SHP77 (cell line): ENCODE measurements around the gene CLC.
"Not testable (repeated sequence)": the region's sequence is repeated elsewhere in the genome, so short reads cannot be mapped to it uniquely, and the experiment has no call there.

Experiments
- DNase-seq, 2 experiments: peaks; one replicate each; lab custom pipeline; 2025; lab: John Stamatoyannopoulos, UW

CLC gene

DNA sequence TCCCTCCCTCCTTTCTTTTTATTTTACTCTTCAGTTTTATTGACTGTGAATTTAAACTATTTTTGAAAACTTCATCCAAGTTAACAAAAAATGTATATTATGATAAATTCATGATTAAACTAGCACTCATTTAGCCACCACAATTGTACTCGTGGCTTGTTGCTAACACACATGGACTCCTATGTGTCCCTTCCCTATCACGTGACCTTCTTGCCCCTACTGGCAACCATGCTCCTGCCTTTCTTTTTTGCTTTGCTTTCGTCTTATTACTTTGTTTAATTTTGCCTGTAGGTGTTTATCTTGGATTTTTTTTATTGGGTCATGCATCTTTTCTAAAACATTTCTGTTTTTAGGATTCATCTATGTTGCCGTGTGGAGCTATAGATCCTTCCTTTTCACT is 8.2 kb downstream of the CLC start:
- DNase-seq = no peak

DNA sequence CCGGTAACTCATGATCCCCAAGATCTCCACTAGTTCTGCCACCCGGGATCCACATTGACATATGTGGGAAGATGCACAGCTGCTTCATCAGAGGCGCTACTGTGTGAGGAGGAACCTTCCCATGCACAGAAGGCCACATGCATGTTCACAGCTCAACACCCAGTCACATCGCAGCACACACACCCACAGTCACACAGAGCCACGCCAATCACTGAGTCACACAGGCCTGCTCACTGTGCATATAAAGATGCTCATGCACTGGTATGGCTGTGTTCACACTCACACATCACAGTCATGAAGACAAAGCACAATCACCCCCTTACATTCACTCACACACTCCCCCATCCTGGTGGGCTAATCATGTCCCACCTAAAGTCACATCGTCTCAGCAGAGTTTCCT is 9.8 kb downstream of the CLC start:
- DNase-seq = no peak

DNA sequence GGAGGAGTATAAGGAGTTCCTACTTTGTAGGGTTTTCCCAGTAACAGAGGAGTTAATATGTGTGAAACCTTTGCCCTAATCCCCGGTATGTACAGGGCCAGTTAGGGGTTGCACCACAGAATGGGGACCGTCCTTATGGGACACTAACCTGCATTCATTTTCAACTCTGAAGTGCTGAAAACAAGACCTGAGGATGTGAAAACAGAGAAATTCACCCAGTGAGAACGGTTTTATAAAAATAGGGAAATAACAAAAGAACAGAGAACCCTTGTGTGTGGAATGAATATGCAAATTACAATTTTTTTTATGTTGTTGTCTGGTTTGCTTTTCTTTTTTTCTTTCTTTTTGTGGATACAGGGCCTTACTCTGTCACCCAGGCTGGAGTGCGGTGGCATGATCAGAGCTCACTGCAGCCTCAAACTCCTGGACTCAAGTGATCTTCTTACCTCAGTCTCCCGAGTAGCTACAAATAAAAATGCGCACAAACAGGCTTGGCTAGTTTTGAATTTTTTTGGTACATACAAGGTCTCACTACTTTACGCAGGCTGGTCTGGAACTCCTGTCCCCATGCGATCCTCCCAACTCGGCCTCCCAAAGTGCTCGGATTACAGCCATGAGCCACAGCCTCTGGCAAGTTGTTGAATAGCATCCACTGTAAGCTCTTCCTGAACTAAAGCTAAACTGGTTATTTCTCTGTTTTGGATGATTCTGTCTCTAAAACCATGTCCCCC is 10.6 kb downstream of the CLC start:
- no peak for DNase-seq

DNA sequence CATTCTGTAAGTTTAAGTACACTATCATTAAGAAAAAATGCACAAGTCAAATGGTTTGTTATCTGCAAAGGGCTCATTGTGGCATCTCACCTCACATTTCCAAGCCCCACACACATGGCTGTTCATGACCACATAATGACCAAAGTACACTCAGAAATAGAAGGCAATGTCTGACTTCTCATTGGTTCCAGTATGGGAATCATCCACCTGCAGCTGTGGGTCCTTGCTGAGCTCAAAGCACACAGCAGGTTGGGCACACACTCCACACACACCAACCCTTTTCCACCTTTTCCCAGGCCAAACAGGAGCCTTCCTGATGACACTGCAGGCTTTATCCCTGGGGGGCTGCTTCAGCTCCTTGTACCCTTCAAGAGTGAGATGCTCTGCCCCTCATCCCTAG is 11.8 kb downstream of the CLC start:
- no peak for DNase-seq

DNA sequence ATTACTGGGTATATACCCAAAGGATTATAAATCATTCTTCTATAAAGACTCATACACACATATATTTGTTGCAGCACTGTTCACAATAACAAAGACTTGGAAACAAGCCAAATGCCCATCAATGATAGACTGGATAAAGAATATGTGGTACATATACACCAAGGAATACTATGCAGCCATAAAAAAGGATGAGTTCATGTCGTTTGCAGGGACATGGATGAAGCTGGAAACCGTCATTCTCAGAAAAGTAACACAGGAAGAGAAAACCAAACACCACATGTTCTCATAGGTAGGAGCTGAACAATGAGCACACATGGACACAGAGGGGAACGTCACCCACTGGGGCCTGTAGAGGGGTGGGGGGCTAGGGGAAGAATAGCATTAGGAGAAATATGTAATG is 17.7 kb downstream of the CLC start:
- DNase-seq = not testable (repeated sequence)

DNA sequence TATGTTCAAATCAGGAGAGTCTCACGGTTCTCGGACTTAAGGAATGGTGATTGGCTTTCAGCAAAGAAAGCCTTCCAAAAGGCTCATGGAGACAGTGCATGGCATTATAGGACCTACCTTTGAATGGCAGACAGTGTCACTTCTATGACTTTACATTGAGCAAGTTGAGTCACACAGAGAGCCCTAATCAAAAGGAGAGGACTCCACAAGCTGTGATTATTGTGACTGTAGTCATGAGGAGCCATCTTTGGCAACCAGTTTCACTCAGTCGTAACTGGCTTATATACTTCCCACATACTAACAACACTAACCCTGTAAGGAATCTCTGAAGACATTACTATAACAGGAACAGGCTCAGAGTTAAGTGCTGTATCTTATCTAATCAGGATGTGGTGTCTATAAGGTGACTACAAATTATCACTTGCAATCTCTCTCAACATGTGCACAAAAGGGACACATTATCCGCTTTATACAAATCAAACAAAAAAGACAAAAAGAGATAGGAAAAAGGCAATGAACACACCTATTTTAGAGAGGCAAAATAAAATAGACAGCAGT is 27.4 kb downstream of the CLC start:
- no peak for DNase-seq

DNA sequence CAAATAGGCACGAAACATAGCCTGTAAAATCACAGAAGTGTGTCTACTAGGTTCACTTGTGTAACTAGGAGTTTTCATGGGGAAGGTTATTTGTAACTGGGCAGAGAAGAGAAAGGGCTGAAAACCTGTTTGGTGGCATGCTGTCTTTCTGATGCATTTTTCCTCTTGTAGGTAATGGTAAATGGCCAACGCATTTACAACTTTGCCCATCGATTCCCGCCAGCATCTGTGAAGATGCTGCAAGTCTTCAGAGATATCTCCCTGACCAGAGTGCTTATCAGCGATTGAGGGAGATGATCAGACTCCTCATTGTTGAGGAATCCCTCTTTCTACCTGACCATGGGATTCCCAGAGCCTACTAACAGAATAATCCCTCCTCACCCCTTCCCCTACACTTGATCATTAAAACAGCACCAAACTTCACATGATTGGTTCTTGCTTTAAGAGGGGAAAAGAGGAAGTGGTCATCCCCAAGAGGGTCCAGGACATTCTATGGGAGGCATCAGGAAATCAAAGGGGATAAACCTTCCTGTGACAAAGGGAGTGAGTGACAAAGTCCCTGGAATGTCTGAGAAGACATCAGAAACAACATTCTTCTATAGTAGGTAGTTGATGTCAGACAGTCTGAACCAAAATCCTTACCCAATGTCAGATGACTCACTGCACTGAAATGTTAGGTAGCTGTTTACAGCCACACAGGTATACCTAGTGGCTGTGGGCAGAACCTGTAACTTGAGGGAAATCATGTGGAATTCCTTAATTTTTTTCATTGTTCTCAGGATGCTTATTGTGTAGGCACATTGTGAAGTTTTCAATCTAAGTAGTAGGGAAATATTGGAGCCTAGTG is 28.6 kb downstream of the CLC start:
- DNase-seq = no peak

DNA sequence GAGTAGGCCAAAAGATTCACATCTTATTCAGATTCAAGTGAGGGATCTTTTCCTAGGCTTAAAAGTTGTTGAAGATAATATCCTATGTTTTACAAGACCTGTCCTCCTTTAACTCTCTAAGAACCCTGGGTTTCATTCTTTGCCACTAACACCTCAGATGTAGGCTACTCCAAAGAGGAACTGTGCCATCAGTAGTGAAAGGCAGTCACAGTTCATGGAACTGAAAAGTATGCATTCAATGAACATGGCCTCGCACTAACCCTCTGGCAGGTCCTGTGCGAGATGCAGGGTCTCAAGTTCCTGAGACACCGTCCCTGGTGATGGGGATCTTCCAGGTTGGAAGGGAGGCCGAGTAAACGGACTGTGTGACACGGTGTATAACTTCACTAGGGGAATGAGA is 29.2 kb downstream of the CLC start:
- DNase-seq = no peak

DNA sequence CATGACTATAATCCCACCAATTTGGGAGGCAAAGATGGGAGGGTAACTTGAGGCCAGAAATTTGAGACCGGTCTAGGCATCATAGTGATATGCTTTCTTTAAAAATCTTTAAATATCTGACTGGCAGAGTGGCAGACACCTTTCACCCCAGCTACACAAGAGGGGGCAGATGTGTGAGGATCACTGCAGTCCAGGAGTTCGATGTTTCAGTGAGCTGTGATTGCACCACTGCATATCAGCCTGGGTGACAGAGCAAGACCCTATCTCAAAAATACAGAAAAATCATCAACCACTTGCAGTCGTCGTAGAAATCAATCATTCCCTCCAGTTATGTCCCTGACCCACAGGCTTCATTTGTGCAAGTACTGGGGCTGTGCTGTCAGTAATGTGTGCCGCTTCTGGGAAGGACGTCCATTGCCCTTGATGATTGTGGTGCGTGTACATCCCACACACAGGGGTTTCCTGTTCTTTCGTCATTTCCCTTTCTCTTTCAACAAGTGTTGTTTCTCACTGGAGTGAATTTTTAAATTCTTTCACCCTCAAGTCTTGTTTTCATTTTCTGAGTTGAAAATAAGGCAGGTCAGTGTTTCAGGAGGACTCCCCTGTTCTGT is 32.1 kb downstream of the CLC start:
- DNase-seq = no peak

DNA sequence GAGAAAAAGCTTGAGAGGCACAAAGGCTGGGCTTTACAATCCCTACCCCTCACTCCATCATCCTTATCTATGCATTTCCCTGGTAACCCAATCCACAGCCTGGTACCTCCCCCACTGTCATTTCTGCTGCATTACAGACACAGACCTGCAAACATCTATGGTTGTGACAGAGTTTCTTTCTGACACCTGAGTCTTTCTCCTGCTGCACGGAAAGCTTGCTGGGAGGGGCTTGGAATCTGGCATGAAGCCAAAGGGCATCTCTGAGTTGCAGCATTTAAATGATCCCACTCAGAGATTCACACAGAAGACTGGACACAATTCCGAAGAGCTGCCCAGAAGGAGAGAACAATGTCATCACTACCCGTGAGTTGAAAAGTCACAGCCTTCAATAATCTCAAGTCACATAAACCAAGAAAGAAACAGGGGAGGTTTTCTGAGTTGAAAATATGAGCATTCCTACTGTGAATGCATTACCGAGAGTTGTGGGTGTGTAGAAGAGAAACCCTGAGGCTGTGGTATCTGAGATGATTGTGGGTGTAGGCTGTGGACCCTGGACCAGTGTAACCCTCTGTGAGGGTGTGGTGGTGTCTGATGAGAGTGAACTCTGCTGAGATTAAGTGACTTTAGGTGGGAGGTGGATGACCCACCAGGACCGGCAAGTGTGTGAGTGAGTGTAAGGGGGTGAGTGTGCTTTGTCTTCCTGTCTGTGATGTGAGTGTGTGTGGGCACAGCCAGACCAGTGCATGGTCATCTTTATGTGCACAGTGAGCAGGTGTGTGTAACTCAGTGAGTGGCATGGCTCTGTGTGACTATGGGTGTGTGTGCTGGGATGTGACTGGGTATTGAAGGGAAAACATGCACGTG is 33.4 kb downstream of the CLC start, which contains the start of gene LGALS14:
Gene LGALS14 (plus strand): TSS at position 301 of the 864 bp plus-strand sequence. CDS start 48 bp downstream, at position 349.
- peak in 1 of 2 experiments; percentile 14 for DNase-seq

DNA sequence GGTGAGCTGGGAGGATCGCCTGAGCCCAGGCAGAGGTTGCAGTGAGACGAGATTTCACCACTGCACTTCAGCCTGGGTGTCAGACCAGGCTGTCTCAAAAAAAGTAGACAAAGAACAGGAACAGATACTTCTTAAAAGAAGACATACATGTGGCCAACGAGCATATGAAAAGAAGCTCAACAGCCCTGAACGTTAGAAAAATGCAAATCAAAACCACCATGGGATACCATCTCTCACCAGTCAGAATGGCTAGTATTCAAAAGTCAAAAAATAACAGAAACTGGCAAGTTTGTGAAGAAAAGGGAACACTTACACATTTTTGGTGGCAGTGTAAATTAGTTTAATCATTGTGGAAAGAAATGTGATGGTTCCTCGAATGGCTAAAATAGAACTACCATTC is 36.5 kb downstream of the CLC start:
- DNase-seq = no peak

DNA sequence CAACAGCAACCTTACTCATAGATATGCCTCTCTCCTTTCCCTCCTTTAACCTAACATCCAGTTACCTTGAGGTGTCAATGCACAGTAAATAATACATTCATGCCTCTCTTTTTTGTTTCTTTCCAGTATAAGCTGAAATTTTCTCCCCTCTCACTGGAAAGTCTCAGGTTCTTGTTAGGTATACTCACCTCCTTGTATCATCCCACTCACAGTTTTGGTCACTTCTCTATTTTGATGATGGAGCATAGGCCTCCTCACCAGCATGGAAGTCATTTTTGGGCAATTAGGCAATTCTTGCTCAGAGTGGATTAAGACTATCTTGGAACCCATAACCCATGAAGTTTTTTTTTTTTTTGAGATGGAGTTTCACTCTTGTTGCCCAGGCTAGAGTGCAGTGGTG is 39.3 kb downstream of the CLC start:
- no peak for DNase-seq

DNA sequence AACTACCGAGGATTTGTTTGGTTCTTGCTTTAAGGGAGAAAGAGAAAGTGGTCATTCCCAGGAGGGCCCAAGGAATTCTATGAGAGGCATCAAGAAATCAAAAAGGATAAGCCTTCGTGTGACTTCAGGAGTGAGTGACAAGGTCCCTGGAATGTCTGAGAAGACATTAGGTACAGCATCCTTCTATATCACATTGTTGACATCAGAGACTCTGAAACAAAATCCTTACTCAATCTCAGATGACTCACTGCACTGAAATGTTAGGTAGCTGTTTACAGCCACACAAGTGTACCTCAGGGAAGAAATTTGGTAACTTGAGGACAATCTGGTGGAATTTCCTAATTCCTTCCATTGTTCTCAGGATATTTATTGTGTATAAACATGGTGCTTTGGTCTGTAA is 41.4 kb downstream of the CLC start:
- DNase-seq = no peak

DNA sequence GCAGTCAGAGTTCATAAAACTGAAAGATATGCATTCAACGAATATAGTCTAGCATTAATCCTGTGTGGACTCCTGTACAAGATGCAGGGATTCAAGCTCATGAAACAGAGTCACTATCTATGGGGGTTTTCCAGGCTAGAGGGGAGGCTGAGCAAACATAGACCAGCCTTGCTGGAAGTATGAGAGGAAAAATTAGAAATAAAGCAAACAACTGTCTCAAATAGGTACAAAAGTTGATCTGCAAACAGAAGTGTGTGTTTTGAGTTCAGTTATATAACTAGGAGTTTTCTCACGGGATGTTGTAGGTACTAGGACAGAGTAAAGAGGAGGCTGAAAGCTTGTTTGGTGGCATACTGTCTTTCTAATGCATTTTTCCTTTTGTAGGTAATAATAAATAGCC is 42.1 kb downstream of the CLC start:
- no peak for DNase-seq

DNA sequence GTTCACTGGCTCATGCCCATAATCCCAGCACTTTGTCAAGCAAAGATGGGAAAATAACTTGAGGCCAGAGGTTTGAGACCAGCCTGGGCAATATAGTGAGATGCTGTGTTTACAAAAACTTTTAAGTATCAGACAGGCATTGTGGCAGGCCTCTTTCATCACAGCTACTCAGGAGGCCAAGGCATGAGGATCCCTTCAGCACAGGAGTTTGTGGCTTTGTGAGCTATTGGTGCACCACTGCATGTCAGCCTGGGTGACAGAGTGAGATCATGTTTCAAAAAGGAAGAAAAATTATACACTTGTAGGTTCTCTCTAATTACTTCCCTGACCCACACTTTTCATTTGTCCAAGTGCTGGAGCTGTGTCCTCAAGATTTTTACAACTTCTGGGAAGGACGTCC is 45.0 kb downstream of the CLC start:
- DNase-seq = no peak

DNA sequence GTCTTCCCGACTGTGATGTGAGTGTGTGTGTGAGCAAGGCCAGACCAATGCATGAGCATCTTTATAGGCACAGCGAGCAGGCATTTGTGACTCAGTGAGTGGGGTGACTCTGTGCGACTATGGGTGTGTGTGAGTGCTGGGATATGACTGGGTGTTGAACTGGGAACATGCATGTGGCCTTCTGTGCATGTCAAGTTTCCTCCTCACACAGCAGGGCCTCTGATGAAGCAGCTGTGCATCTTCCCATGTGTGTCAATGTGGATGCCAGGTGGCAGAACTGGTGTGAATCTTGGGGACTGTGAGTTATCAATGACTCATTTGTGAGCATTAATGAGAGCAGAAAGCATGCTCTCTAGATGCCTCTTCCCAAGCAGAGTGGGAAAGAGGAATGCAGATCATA is 45.7 kb downstream of the CLC start:
- no peak for DNase-seq

DNA sequence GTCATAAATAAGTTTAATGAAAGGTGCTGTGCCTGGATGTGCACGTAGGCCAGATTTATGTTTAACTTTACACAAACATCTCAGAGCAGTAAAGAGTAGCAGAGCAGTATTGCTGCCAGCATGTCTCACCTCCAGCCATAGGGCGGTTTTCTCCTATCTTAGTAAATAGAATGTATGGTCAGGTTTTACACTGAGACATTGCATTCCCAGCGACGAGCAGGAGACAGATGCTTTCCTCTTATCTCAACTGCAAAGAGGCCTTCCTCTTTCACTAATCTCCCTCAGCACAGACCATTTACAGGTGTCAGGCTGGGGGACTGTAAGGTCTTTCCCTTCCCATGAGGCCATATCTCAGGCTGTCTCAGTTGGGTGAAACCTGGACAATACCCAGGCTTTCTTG is 49.2 kb downstream of the CLC start:
- DNase-seq = not testable (repeated sequence)

DNA sequence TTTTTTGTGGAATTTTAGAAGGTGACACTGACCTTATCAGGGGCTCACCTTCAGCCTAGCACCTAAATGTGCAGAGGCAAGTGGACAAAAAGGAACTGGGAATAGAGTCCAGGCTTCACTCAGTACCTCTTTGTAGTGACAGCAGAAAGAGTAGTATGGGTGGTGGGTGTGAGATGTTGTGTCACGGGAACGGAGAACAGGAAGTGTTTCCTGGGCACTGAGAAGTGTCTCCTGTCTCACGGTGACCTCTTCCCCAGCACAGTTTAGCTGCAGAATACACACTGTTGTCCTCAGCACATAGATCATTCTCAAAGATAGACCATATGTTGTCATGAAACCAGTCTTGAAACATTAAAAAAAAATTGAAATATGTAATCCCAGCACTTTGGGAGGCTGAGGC is 51.1 kb downstream of the CLC start:
- DNase-seq = no peak

DNA sequence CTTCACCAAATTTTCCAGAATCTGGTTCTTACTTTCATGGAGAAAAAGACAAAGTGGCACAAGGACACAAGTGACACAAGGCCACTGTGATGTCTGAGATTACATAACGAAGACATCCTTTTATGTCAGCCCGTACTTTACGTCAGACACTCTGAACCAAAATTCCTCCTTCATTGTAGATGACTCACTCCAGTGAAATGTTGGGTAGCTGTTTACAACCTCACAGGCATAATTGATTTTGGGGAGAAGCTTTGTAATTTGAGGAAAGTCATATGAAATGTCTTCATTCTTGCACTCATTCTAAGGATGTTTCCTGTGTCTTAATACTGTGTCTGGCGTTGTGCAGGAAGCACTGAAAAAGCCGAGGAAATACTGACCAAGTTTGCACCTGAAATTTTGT is 53.6 kb downstream of the CLC start:
- DNase-seq = no peak

DNA sequence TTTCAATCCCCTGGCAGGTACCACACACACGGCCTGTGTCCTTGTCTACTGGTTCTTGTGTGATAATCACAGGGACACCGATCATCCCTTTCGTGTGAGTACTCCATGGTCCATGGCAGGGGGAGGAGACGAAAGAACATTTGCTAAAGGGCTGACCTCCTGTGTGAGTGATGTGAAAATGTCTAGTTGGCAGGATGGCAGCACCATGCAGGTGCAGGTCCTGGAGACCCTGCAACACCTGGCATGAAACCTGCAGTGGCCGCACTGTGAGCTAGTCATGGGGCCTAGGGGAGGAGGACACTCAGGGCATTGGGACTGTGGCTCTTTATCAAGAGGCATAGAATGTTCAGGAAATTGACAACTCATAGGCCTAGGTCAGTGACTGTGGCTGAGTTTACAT is 56.4 kb downstream of the CLC start:
- no peak for DNase-seq
